ENCODE data around the gene TBCK. TPM values are rescaled to one million over a fixed set of nuclear protein-coding genes. Genes with fewer than 3 reads are reported as not detected.
"Not testable (repeated sequence)": the region's sequence is repeated elsewhere in the genome, so short reads cannot be mapped to it uniquely, and the experiment has no call there.

TBCK gene
- total and polyA plus RNA-seq, 4 donors, result 4.9 to 25.5 (median 15.8) TPM

- TF ChIP-seq ZBTB33 (IDR thresholded peaks at IDR 0.05) (no peak), YY1 (IDR thresholded peaks at IDR 0.05) (no peak), FOXA2 (IDR thresholded peaks at IDR 0.05) (no peak), RXRA (IDR thresholded peaks at IDR 0.05) (no peak)
- Histone ChIP-seq H3K36me3 (ENCODE audit: control insufficient read depth in 4 of 4, insufficient read depth in 3 of 4, low read depth in 1 of 4, low read length in 3 of 4) (peaks cover 0 to 9% (median 3%) of the 10 kb centered on the region in 4 donors), H3K9ac (ENCODE audit: low read depth in 1 of 2, low read length in 2 of 2) (peak overlapping the region in 1 of 2 donors; percentile 13), H3K4me1 (ENCODE audit: control insufficient read depth in 4 of 4, insufficient read depth in 4 of 4, low read length in 3 of 4) (no peaks in the 10 kb centered on the region), H3K9me3 (ENCODE audit: control insufficient read depth in 4 of 4, low read length in 3 of 4) (no peaks in the 10 kb centered on the region), H3K27ac (ENCODE audit: low read depth in 1 of 2, low read length in 2 of 2) (no peak overlapping the region), H3K27me3 (ENCODE audit: control insufficient read depth in 4 of 4, insufficient read depth in 4 of 4, low read length in 3 of 4) (no peaks in the 10 kb centered on the region), H3K4me3 (ENCODE audit: low read depth in 1 of 3, low read length in 3 of 3) (no peak overlapping the region)
- DNase-seq (ENCODE audit: low spot score), result no peak
These were observed 93.5 kb downstream of the TBCK start for GRCh38 chr4:106222548-106222947.

- not testable (repeated sequence) for DNase-seq (ENCODE audit: low spot score)
These were observed 102.7 kb downstream of the TBCK start for GRCh38 chr4:106213291-106213690.

GRCh38 chr4:106210021-106210420 lies 106.0 kb downstream of the TBCK start:
- no peak overlapping the region for H3K9ac ChIP-seq (ENCODE audit: low read depth in 1 of 2, low read length in 2 of 2)
- H3K4me3 ChIP-seq (ENCODE audit: low read depth in 1 of 3, low read length in 3 of 3), result no peak overlapping the region
- no peak overlapping the region for H3K27ac ChIP-seq (ENCODE audit: low read depth in 1 of 2, low read length in 2 of 2)
- no peak for DNase-seq (ENCODE audit: low spot score)
- peaks cover 0 to 5% (median 0%) of the 10 kb centered on the region in 4 donors for H3K4me1 ChIP-seq (ENCODE audit: control insufficient read depth in 4 of 4, insufficient read depth in 4 of 4, low read length in 3 of 4)
- no peaks in the 10 kb centered on the region for H3K27me3 ChIP-seq (ENCODE audit: control insufficient read depth in 4 of 4, insufficient read depth in 4 of 4, low read length in 3 of 4)
- H3K36me3 ChIP-seq (ENCODE audit: control insufficient read depth in 4 of 4, insufficient read depth in 3 of 4, low read depth in 1 of 4, low read length in 3 of 4), result peaks cover 0 to 2% (median 0%) of the 10 kb centered on the region in 4 donors
- TF ChIP-seq JUND (IDR thresholded peaks at IDR 0.05) (no peak), HNF4A (conservative IDR thresholded peaks at IDR 0.05) (no peak), EGR1 (IDR thresholded peaks at IDR 0.05; ENCODE audit: low read depth in 2 of 2) (no peak), HNF4G (IDR thresholded peaks at IDR 0.05) (no peak), MAX (IDR thresholded peaks at IDR 0.05) (no peak), GABPA (IDR thresholded peaks at IDR 0.05 in 1 of 2, conservative IDR thresholded peaks at IDR 0.05 in 1 of 2) (no peak), REST (IDR thresholded peaks at IDR 0.05) (no peak), YY1 (IDR thresholded peaks at IDR 0.05) (no peak), NR2F2 (IDR thresholded peaks at IDR 0.05) (no peak), ATF3 (IDR thresholded peaks at IDR 0.05) (no peak), SP1 (IDR thresholded peaks at IDR 0.05) (no peak), CTCF (IDR thresholded peaks at IDR 0.05; ENCODE audit: low read depth, low read length, missing input control) (no peak), FOXA2 (IDR thresholded peaks at IDR 0.05) (no peak), FOXA1 (IDR thresholded peaks at IDR 0.05) (no peak), RXRA (IDR thresholded peaks at IDR 0.05) (no peak), TAF1 (conservative IDR thresholded peaks at IDR 0.05) (no peak), RAD21 (IDR thresholded peaks at IDR 0.05) (no peak), ZBTB33 (IDR thresholded peaks at IDR 0.05) (no peak)
- H3K9me3 ChIP-seq (ENCODE audit: control insufficient read depth in 4 of 4, low read length in 3 of 4), result no peaks in the 10 kb centered on the region

More at GRCh38 chr4:106213291-106213690, 102.7 kb downstream of the TBCK start:
- H3K27ac ChIP-seq (ENCODE audit: low read depth in 1 of 2, low read length in 2 of 2); H3K36me3 ChIP-seq (ENCODE audit: control insufficient read depth in 4 of 4, insufficient read depth in 3 of 4, low read depth in 1 of 4, low read length in 3 of 4); H3K9ac ChIP-seq (ENCODE audit: low read depth in 1 of 2, low read length in 2 of 2); H3K4me1 ChIP-seq (ENCODE audit: control insufficient read depth in 4 of 4, insufficient read depth in 4 of 4, low read length in 3 of 4); H3K9me3 ChIP-seq (ENCODE audit: control insufficient read depth in 4 of 4, low read length in 3 of 4); H3K27me3 ChIP-seq (ENCODE audit: control insufficient read depth in 4 of 4, insufficient read depth in 4 of 4, low read length in 3 of 4); H3K4me3 ChIP-seq (ENCODE audit: low read depth in 1 of 3, low read length in 3 of 3): not testable (repeated sequence)
- 95% methylated on average over 23 of the region's 23 CpGs for WGBS

Measured in liver (tissue), 9 donors.